ENCODE measurements around the gene ATOSB.

The ATOSB gene

DNA sequence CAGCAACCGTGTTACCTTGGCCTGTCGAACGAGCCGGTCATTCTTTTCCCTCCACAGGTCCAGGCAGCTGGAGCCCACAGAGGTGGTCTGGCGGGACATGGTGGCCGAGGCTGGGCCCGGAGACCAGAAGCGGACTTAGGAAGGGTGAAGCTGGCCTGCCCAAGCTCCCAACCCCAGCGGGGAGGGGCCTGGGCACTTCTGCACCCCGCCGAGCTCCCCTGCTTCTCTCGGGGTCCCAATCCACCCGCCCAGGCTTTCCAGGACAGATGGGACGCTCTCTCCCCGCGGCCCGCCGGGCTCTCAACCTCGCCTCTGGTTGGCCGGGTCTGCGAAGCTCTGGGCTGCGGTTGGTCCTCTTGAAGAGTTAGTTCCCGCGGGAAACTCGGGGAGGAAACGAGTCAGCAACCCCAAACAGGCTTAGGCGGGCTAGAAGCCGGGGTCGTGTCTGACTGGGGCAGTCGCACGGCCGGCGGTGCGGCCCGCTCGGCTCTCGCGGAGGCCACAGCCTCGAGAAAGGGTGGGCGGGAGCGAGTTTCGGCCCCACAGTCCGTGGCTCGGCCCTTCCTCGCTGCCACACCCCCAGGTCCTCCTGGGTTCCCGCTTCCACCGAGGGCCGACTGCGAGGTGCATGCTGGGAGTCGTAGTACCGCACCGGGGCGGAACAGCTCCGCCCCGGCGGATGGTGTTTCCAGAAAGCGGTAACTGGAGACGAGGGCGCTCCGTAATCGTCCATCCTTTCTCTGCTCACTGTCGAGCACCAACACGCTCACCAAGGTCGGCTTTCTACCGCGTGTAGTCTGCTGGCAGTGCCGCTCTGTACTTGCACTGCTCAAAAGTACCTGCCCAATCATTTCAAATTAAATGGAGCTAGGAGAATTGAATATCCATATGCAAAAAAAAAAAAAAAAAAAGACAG is 36.0 kb downstream of the ATOSB start, which contains the start of gene FANCG:
Gene FANCG, minus strand, starts transcription at position 517 of the 916 bp plus-strand sequence. Its CDS starts 418 bp downstream, at position 99.
- DNase-seq (ENCODE audit: low spot score) = peak; percentile 97

DNA sequence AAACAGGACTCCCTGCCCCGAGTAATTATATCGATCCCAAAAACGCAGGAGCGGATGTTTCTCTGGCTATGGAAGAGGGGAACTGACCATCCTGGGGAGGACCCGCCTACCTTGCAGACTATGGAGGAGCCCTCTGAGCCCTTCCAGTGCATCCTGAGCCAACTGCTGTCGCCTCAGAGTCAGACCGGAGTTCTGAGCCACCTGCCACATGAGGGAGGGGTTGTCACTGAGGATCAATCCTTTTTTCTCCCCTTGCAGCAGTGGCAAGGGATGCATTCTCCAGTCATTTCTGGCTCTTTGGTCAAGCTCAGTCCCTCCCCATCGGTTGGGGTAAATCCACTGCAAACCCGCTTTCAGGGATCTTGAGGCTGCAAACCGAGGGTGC is 36.6 kb downstream of the ATOSB start:
- no peak for DNase-seq (ENCODE audit: low spot score)

DNA sequence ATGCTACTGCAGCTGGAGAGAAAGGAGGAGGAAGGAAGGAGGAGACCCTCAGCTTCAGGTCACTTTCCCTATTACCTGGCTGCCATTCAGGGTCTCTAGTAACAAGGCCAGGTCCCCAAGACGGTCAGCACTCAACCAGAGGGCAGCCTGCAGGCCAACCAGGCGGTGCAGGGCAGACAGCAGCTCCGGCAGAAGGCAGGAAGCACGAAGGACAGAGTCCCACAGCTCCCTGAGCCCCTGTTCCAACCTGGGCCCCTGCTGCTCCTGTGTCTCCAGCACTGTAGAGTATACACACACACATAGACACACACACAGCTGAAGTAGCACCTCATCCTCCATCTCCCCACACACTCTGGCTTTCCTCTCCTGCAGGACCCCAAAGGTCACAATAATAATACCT is 37.6 kb downstream of the ATOSB start:
- DNase-seq (ENCODE audit: low spot score) = no peak

DNA sequence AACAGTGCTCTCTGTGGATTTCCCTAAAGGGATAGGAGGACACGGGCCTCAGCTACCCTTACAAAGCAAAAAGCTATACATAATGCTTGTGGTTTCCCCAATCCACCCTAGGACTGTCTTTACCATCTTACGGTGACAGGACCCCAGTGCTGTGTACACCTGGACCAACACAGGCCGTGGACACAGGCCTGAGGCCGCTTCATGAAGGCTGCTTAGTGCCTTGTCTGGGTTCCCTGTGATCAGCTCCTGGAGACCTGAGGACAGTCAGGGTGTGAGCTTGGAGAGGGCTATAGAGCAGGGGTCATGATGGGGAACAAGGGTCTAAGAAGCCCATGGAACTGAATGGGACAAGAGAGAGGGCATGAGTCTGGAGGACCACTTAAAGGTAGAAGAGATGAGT is 38.8 kb downstream of the ATOSB start:
- DNase-seq (ENCODE audit: low spot score) = no peak

DNA sequence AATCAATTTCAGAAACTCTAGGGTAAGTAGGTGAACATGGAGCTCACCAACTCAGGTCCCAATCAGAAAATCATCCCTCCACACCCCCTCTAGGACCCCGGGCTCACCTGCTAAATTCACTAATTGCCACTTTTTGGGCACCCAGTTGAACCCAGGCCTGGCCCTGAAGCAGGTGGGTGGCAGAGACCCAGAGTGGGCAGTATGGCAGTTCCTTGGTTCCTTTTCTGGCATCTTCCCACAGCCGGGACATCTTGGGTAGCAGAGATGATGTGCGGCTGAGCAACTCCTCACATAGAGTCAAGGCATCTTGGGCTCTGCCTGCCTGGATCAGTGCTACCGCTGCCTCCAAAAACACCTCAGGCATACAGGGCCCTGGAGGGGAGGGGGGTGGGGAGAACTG is 40.3 kb downstream of the ATOSB start:
- DNase-seq (ENCODE audit: low spot score) = no peak

DNA sequence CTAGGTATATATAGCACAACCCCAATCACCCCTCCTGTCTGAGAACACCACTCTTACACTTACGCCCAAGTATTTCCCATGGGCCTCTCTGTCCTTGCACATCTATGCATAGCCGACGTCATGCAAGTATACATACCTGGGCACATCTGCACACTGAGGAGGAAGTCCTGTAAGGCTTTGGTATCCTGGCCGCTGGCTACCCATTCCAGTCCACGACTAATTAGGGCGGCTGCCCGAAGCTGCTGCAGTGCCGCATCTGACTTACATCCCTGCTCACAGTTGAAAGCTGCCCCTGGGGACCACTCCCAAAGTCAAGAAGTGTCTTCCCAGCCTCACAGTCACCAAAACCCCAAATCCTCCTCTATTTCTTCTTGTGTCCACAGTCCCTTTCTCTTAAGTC is 40.9 kb downstream of the ATOSB start:
- DNase-seq (ENCODE audit: low spot score) = no peak

DNA sequence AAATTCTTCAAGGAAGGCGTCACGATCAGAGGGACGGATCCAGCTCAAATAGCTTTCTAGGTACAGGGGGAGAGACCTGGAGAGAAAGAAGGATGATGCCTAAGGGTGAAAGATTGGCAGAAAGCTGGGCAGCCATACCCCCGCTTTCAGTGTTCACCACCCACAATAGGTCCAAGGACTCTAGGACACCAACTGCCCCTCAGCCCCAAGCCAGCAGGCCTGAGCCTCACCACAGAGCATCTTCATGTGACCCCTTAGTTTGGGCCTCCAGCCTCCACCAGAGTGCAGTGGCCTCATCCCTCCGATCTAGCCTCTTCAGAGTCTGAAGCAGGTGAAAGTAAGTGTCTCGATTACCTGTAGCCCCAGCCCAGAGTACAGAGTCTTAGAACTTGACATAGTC is 41.5 kb downstream of the ATOSB start:
- DNase-seq (ENCODE audit: low spot score) = no peak

DNA sequence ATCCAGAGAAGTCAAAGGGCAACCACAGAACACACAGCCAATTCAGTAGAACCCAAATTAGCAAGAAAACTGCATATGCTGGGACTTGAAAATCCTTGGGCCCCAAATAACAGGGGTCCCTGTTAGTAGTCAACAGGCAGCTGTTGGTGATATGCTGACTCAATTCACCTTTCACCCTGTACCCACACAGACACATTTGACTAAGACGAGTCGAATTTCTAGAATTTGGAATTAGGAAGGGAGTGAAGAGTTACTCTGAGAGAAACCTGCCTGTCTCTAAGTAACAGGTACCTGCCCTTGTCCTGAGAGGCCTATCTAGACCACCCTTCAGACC is 42.4 kb downstream of the ATOSB start:
- DNase-seq (ENCODE audit: low spot score) = no peak

DNA sequence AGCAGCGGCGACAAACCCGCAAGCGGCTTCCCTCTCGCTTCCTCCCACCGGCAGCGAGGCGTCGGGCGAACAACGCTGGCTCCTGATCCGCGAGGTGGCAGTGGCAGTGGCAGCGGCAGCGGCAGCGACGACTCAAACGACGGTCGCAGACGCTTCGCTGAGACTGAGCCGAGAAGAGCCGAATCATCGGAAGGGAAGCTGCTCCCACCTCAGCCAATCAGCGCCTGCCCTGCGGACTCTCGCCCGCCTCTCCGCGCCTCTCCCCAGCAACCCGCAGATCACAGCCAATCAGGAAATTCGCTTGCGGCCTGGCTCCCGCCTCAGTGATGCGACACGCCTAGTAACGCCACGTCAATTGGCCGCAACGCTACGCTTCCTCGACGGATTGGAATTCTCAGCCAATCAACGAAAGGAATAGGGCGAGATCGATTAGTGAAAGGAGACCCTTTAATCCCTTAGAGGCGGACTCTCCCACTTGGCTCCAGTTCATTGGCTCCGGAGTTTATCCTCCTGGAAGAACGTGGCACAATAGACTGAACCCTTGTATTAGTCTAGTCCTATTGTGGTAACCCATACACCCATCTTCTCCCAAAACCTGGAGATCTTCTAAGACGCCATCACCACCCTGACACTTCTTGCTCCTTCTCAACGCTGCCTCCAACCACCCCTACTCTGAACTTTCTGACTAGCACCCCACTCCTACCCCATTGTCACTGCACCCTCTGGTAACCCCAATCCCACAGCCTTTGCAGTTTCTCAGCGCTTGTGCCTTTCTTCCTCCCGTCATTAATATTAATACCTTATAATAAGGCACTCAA is 43.0 kb downstream of the ATOSB start, which contains the start of gene VCP:
Gene VCP, minus strand, starts transcription at position 165 of the 818 bp plus-strand sequence. CDS start 272 bp downstream, outside the sequence.
- peak; percentile 100 for DNase-seq (ENCODE audit: low spot score)

DNA sequence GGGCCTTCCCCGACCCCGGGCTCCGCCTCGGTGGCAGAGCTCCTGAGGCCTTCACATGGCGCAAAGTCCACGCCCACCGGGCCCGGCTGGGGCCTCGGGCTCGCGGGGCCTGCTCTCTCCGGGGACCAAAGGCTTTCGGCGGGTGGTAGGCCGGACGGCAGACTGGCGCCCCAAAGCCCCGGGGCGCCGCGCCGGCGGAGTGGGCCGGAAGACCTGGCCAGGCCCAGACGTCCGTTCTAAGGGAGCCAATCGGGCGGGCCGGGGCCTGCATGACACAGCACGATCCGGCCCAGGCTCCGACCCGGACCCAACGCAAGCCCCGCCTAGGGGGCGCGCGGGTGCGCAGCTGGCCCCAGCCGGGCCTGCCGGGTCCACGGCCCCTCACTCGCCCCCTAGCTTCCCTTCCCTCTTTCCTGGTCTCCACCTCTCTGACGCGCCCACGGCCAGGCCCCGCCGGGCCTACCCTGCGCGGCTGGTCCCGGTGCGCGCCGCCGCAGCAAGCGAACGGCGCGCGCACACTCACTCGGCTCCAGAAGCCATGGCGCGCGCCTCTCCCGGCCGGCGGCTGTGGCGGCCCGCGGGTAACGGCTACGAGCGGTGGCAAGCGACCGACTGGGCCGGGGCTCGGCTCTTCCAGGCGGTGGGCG is 43.7 kb downstream of the ATOSB start:
- DNase-seq (ENCODE audit: low spot score) = peak; percentile 85

DNA sequence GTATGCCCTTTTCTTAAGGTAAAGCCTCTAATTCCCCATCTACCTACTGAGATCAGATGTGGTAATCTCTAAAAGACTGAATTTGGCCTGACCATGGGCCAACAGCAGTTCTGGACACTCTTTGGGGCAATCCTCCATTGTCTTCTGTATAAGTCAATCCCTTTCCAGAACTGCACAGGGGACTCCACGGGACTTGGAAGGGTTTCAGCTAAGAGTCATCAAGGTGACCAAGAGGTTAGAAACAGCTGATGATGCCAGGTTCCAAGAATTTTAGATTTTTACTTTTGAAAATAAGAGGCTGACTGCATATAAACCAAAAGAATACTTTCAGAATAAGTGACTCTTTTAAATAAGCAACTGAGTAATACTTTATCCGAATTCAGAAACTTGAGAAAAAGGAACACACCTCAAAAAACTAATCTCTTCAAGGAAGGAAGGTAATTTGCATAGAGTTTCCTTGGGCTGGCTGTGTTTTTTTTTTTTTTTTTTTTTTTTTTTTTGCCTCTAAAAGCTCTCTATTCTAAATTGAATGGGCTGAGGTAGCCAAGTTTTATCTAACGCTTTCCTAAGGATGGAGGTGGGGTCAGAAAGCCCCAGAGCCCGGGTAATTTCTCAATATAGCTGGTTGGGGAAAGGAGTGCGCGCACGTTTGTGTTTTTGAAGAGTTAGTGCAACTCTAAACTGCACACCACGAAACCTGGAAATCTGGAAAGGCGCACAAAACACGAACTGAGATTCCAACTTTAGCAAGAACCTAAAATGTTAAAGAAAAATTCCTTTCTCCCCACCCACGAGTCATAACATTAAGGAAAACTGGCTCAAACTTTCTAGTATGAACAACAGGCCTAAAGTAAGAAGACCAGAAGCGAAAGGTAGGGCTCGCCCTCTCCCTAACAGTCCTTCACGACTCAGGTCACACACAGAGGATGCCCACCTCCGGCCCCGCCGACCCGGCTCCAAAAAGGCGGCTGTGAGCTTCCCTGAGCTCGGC is 44.5 kb downstream of the ATOSB start:
- peak; percentile 31 for DNase-seq (ENCODE audit: low spot score)

DNA sequence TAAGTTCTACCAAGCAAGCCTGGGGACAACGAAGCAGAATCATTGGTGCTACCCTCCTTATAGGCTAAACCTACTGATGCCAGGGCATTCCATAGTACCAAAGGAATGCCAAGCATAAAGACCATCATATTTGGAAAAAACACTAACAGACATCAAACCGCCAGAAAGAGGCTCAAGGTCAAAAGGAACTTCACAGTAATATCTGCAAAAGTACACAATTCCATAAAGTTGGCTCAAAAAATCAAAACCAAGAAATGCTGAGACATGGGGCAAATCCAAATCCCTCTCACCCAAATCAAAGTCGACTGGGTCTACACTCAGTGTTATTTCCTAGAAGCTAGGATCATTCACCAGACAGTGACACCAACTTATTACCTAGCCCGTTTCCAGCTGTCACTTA is 46.6 kb downstream of the ATOSB start:
- no peak for DNase-seq (ENCODE audit: low spot score)

DNA sequence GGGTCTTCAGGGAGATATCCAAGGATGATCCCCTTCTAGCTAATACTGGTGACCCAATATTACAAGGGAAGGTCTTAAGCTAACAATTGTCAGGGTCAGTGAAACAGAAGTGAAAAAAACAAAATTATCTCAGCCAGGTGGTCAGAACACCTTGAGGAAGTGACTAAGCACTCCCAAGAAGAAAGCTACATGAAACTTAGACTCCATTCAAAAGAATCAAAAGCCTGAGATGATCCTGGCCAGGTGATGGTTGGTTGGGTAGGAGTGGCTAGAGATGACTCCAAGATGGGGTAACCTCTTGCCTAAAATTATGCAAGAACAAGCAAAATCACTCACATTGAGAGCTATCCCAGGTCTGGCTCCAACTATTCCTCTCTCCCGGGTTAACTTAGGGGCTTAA is 48.6 kb downstream of the ATOSB start:
- no peak for DNase-seq (ENCODE audit: low spot score)

DNA sequence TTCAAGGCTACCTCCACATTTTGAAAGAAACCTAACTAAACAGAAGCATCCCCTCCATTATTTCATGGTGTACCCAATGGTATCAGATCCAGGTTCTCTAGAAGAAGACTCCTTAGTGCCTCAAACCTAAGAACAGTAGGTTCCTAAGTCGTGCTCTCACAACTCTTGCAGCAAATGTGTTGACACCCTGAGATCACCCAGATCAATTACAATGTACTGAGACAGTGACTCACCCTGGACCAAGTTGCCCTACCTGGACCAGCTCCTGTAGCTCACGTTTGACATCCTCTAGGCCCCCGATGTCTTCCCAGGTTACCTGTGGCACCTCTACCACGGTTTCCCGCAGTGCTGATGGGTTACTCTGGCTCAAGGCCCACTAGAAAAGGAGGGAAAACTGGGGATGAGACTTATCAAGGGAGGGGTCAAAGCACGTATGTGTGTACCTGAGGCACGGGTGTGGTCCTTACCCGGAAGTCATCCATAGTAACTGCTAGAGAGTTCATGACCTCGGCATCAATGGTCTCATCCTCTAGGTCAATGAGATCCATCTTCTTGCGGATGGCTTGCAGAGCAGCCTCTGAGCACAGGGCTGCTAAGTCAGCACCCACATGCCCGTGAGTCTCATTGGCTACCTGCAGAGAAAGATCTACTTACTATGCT is 55.0 kb downstream of the ATOSB start:
- no peak for DNase-seq (ENCODE audit: low spot score)

DNA sequence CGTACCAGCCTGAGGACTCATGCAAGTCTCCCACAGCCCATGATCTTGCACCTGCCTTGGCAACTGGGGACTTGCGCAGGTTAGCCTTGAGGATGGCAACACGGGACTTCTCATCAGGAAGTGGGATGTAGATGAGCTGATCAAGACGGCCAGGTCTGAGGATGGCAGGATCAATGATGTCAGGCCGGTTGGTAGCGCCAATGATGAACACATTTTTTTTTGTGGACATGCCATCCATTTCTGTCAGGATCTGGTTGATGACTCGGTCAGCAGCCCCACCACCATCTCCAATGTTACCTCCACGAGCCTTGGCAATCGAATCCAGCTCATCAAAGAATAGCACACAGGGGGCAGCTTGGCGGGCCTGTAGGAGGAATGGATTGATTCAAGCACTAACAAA is 56.2 kb downstream of the ATOSB start:
- DNase-seq (ENCODE audit: low spot score) = no peak

DNA sequence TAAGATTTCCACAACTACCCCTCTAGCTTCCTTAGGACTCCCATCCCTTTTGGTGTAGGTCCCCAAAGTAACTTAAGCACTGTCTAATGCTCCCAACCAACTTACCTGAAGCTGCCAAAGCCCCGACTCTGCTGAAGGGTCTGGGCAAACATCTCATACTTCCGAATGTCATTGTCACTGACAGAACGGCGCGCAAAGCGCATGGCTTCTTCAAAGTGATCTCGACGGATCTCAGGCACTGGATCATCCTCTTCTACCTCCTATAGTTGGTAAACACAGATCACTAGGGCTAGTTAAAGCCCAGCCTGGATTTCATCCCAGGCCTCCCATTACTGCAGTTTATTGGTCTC is 58.4 kb downstream of the ATOSB start:
- DNase-seq (ENCODE audit: low spot score) = no peak

DNA sequence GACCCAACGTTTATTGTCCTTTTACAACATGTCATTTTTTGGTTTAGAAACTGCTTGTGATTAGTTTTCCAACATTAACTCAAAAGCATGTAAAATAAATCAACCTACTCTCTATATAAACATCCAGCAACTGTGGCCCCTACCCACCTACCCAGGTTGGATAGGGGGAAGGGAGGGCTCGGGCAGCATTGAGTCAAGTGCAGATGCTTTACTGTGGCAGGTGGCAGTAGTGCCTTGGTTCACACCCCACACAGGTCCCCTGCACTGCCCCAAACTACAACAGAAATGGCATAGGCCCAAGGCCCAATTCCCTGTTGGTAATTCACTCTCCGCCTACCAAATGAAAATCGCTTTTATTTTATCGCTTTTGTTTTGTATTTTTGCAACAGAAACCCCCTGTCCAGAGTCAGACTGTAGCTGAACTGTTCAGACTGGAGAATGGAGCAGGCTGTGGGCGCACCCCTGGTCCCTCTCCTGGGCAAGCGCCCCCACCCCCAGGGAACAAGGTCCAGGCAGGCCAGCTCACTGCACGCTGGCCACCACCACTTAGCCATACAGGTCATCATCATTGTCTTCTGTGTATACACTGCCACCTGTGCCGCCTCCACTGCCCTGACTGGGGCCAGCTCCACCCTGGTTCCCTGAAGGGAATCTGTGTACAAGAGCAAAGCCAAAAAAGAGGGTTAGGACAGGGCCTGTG is 58.9 kb downstream of the ATOSB start:
- DNase-seq (ENCODE audit: low spot score) = no peak

DNA sequence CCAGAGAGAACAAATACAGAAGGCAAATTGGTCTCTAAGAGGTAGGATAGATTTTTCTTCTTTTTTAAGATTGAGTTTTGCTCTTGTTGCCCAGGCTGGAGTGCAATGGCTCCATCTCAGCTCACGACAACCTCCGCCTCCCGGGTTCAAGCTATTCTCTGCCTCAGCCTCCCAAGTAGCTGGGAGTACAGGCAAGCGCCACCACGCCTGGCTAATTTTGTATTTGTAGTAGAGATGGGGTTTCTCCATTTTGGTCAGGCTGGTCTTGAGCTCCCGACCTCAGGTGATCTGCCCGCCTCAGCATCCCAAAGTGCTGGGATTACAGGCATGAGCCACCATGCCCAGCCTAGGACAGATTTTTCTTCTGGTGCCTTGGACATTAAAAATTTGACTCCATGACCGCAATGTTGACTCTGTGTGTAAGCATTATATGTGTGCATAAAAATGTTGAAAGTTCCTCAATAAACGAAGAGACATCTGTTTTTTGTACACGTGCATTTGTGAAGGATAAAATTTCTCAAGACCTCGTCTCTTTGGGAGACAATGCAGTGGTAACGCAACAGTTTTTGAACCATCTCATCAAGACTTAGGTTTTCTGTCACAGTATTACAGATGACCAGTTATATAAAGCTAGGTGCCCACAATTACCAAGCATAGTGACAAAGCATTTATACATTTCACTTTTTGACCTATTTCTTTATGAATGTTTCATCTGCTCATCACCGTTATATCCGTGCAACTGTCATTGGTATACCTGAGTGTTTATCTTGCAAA is 60.6 kb downstream of the ATOSB start:
- DNase-seq (ENCODE audit: low spot score) = no peak

DNA sequence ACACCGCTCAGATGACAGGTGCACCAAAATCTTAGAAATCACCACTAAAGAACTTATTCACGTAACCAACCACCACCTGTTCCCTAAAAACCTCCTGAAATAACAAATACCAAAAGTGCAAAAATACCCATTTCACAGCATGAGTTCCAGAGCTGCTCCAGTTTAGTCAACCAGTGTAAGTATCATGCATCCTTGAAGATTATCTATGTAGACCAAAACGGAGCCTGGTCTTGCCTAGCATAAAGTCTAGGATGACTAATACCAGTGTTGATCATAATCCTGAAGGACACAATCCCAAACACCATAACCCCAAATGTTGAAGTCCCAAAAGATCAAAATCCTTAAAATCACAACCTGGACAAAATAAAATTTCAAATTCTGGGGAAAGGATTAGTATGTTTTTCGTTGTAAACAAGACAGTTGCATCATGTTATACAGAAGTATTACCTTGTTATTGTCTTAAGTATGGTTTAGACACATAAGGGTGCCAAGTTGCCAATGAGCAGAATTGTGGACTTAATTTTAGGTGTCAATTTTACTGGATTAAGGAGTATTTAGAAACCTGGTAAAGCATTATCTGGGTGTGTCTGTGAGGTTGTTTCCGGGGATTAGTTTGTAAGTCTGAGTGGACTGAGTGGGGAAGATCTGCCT is 61.4 kb downstream of the ATOSB start:
- no peak for DNase-seq (ENCODE audit: low spot score)

Data from hepatic stellate cell (primary cell).